BJ (cell line): ENCODE data around the gene PDHX. TPM values are rescaled to one million over a fixed set of nuclear protein-coding genes. Genes with fewer than 3 reads are reported as not detected.

Experiments
- CTCF ChIA-PET: fragments of 350-600 bp; formaldehyde crosslinking; extraction: SDS; loops from one replicate; lab custom pipeline; 2021; ENCODE audit warnings: antibody characterized with exemption, inconsistent platforms; lab: Yijun Ruan, JAX
- POLR2A ChIA-PET: fragments of 300-600 bp; sonication (Branson Sonifier 250); formaldehyde crosslinking; extraction: SDS; loops from one replicate; lab custom pipeline; 2021; ENCODE audit warnings: antibody characterized with exemption; lab: Charles Lee
- DNase-seq: peaks from one replicate; pipeline ENCODE4 v3.0.0-alpha.2; 2011; ENCODE audit warnings: low read depth
- H3K27me3 ChIP-seq: 2 replicates; pipeline ENCODE4 v1.6.0; 2011; ENCODE audit warnings: low read length; ENCODE audit not compliant: control insufficient read depth, insufficient read depth
- H3K36me3 ChIP-seq: 2 replicates; pipeline ENCODE4 v1.5.1; 2011; ENCODE audit warnings: low read length; ENCODE audit not compliant: control insufficient read depth, insufficient read depth
- H3K4me3 ChIP-seq: 2 replicates; pipeline ENCODE4 v1.5.1; 2011; ENCODE audit warnings: low read depth, mild to moderate bottlenecking, control low read depth, low read length
- CTCF ChIP-seq: IDR thresholded peaks from 2 replicates; pipeline ENCODE4 v1.5.1; 2011; ENCODE audit warnings: low read depth, mild to moderate bottlenecking, control low read depth, inconsistent platforms, low read length, moderate library complexity; ENCODE audit not compliant: insufficient read depth
- polyA plus RNA-seq: library from polyadenylated mRNA; depleted of rRNA; stranded (reverse); fragments of >200 nt; gene quantifications from 2 replicates; pipeline ENCODE4 v1.2.3, GENCODE V29; 2011

PDHX gene
- polyA plus RNA-seq, 1 experiment = 21.7 TPM

- ChIA-PET POLR2A (no interaction called here), CTCF (interaction anchor here (0.6 kb wide), 1 partner anchor 8 kb away, joined by 3 read pairs; no protein-coding TSS in a partner anchor)
- Histone ChIP-seq H3K4me3 (no peak overlapping the region), H3K27me3 (no peaks in the 10 kb centered on the region), H3K36me3 (no peaks in the 10 kb centered on the region)
- TF ChIP-seq CTCF = no peak
- no peak for DNase-seq
Measured at GRCh38 chr11:34877375-34877975, 38.9 kb upstream of the PDHX start.

- H3K36me3 ChIP-seq = no peaks in the 10 kb centered on the region
- POLR2A ChIA-PET = no interaction called here
- H3K27me3 ChIP-seq = no peaks in the 10 kb centered on the region
- no peak for DNase-seq
- no peak for TF ChIP-seq CTCF
- CTCF ChIA-PET = interaction anchor here (1.9 to 2.0 kb wide), 2 partner anchors 12 to 296 kb away, joined by 5 to 10 read pairs; no protein-coding TSS in a partner anchor
- no peak overlapping the region for H3K4me3 ChIP-seq
Measured at GRCh38 chr11:34881900-34882299, 34.5 kb upstream of the PDHX start.

- no peak for TF ChIP-seq CTCF
- ChIA-PET CTCF (interaction anchor here (0.6 to 4.8 kb wide), 7 partner anchors 8 to 542 kb away, joined by 3 to 27 read pairs (median 3); partner anchors contain the start of gene ELF5), POLR2A (no interaction called here)
- no peak overlapping the region for H3K4me3 ChIP-seq
- H3K27me3 ChIP-seq = no peaks in the 10 kb centered on the region
- no peaks in the 10 kb centered on the region for H3K36me3 ChIP-seq
- DNase-seq = no peak
Measured at GRCh38 chr11:34886609-34887008, 29.8 kb upstream of the PDHX start.

- POLR2A ChIA-PET = no interaction called here
- H3K36me3 ChIP-seq = no peaks in the 10 kb centered on the region
- no peak for DNase-seq
- no peak for TF ChIP-seq CTCF
- CTCF ChIA-PET = interaction anchor here (2.7 to 4.8 kb wide), 2 partner anchors 301 to 374 kb away, joined by 20 to 27 read pairs; partner anchors contain the start of gene ELF5
- no peaks in the 10 kb centered on the region for H3K27me3 ChIP-seq
- no peak overlapping the region for H3K4me3 ChIP-seq
Measured at GRCh38 chr11:34887260-34887659, 29.2 kb upstream of the PDHX start.

GRCh38 chr11:34890089-34890488, 26.3 kb upstream of the PDHX start:
- CTCF ChIA-PET = interaction anchor here (0.9 to 2.4 kb wide), 5 partner anchors 12 to 377 kb away, joined by 3 to 26 read pairs (median 4); no protein-coding TSS in a partner anchor

More at GRCh38 chr11:34890089-34890488, 26.3 kb upstream of the PDHX start:
- TF ChIP-seq CTCF = peak; percentile 16; the same call in 1 of the 2 replicates
- DNase-seq = no peak
- Histone ChIP-seq H3K4me3 (no peak overlapping the region), H3K36me3 (no peaks in the 10 kb centered on the region), H3K27me3 (no peaks in the 10 kb centered on the region)
- POLR2A ChIA-PET = no interaction called here
